Nephron progenitor cell (in vitro differentiated cells): ENCODE results near the gene SREK1.

Source experiments
- DNase-seq: peaks from one replicate; pipeline ENCODE4 v3.0.0; 2021
- H3K27ac Mint-ChIP-seq: 2 replicates; pipeline ENCODE4 v1.8.0; 2021; ENCODE audit warnings: mild to moderate bottlenecking, moderate library complexity, mixed read lengths
- H3K27me3 Mint-ChIP-seq: 2 replicates; pipeline ENCODE4 v1.8.0; 2021; ENCODE audit warnings: mild to moderate bottlenecking, low read depth, mixed read lengths; ENCODE audit not compliant: poor library complexity
- H3K36me3 Mint-ChIP-seq: 2 replicates; pipeline ENCODE4 v1.8.0; 2021; ENCODE audit warnings: low read depth, mixed read lengths
- H3K4me1 Mint-ChIP-seq: 2 replicates; pipeline ENCODE4 v1.8.0; 2021; ENCODE audit warnings: mixed read lengths
- H3K4me3 Mint-ChIP-seq: 2 replicates; pipeline ENCODE4 v1.8.0; 2021; ENCODE audit warnings: mild to moderate bottlenecking, moderate library complexity, mixed read lengths
- H3K9me3 Mint-ChIP-seq: 2 replicates; pipeline ENCODE4 v1.8.0; 2021; ENCODE audit warnings: mild to moderate bottlenecking, moderate library complexity, mixed read lengths
- TF ChIP-seq, protein P1 (sequence below): fragments of 200-600 bp; sonication (generic); IDR thresholded peaks from 2 replicates; pipeline ENCODE4 v1.5.0; 2021; ENCODE audit warnings: antibody characterized with exemption

The SREK1 gene

DNA sequence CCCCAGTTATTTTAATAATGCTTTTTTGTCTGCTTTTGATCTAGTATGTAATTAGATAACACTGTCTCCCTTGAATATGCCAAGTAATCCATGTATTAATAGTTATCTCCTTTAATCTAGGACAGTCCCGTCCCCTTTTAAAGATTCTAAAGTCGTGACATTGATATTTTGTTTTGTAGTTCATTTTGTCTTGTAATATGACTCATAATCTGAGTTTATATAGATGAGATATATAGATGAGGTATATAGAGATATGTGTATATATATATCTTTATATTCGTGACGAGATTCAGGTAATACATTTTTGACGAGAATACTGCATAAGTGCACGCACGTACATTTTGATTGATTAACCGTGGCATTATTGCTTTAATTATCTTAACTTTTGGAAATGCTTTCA is 1.6 kb downstream of the SREK1 start:
- peaks cover 43% of the 10 kb centered on the region for H3K36me3 Mint-ChIP-seq
- peak overlapping the region; percentile 95 for H3K4me3 Mint-ChIP-seq
- TF ChIP-seq, protein P1, sequence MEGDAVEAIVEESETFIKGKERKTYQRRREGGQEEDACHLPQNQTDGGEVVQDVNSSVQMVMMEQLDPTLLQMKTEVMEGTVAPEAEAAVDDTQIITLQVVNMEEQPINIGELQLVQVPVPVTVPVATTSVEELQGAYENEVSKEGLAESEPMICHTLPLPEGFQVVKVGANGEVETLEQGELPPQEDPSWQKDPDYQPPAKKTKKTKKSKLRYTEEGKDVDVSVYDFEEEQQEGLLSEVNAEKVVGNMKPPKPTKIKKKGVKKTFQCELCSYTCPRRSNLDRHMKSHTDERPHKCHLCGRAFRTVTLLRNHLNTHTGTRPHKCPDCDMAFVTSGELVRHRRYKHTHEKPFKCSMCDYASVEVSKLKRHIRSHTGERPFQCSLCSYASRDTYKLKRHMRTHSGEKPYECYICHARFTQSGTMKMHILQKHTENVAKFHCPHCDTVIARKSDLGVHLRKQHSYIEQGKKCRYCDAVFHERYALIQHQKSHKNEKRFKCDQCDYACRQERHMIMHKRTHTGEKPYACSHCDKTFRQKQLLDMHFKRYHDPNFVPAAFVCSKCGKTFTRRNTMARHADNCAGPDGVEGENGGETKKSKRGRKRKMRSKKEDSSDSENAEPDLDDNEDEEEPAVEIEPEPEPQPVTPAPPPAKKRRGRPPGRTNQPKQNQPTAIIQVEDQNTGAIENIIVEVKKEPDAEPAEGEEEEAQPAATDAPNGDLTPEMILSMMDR = no peak
- DNase-seq = no peak
- peaks cover 27% of the 10 kb centered on the region for H3K4me1 Mint-ChIP-seq
- H3K27ac Mint-ChIP-seq = peak overlapping the region; percentile 98
- H3K27me3 Mint-ChIP-seq = peaks cover 9% of the 10 kb centered on the region
- H3K9me3 Mint-ChIP-seq = peaks cover 20% of the 10 kb centered on the region

DNA sequence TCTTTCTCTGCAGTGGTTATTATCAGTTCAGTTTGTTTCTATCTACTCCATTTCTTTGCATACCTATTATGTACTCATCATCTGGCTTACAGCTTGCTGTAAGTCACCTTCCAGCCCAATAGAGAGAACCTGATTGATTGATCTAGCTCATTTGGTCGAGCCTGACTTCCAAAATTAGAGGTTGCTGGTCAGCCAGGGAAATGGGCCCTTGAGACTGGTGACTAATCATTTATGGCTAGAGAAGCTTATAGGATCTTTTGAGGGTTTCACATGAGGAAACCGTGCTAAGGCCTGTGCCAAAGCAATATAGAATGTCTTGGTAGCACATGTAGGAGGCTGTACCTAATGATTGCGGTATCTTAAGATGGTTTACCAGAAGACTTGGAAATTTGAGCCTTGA is 5.8 kb downstream of the SREK1 start:
- no peak overlapping the region for H3K4me3 Mint-ChIP-seq
- H3K9me3 Mint-ChIP-seq = peaks cover 27% of the 10 kb centered on the region
- H3K4me1 Mint-ChIP-seq = peaks cover 26% of the 10 kb centered on the region
- H3K36me3 Mint-ChIP-seq = peaks cover 66% of the 10 kb centered on the region
- no peaks in the 10 kb centered on the region for H3K27me3 Mint-ChIP-seq
- H3K27ac Mint-ChIP-seq = no peak overlapping the region
- no peak for DNase-seq
- TF ChIP-seq, protein P1 = no peak

DNA sequence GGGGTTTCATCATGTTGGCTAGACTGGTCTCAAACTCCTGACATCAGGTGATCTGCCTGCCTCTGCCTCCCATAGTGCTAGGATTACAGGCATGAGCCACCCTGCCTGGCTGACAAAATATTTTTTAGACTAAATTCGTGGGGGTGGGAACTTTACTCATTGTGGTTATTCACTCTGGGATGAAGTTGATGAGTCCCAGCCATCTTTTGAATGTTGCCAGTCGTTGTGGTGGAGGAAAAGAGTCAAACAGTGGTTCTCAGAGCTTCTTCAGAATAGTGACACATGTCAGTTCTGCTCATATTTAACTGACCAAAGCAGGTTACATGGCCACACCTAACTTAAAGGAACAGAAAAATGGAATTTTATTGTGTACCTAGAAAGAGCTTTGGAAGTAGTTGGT is 6.9 kb downstream of the SREK1 start:
- no peak overlapping the region for H3K27ac Mint-ChIP-seq
- peaks cover 20% of the 10 kb centered on the region for H3K4me1 Mint-ChIP-seq
- DNase-seq = no peak
- peaks cover 27% of the 10 kb centered on the region for H3K9me3 Mint-ChIP-seq
- H3K27me3 Mint-ChIP-seq = no peaks in the 10 kb centered on the region
- TF ChIP-seq, protein P1 = no peak
- peaks cover 75% of the 10 kb centered on the region for H3K36me3 Mint-ChIP-seq
- no peak overlapping the region for H3K4me3 Mint-ChIP-seq

DNA sequence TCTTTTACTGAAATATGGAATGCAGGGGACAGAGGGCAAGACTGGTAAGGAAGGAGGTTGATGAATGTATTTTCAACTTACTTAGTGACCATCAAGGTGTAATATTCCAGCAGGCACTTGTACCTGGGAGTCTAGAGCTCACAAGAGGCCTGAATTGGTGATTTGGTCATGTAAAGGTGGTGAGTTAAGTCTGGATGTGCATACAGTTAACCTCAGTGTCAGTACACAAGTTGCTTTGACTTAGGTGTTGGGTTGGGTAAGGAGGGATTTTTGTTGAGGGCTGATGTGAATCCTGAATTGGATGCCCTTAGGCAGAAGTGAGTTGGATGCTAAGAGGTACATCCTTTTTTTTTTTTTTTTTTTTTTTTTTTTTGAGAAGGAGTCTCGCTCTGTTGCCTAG is 7.4 kb downstream of the SREK1 start:
- peaks cover 16% of the 10 kb centered on the region for H3K4me1 Mint-ChIP-seq
- no peak for DNase-seq
- H3K27me3 Mint-ChIP-seq = no peaks in the 10 kb centered on the region
- H3K36me3 Mint-ChIP-seq = peaks cover 78% of the 10 kb centered on the region
- no peak overlapping the region for H3K4me3 Mint-ChIP-seq
- H3K27ac Mint-ChIP-seq = no peak overlapping the region
- H3K9me3 Mint-ChIP-seq = peaks cover 27% of the 10 kb centered on the region
- TF ChIP-seq, protein P1 = no peak

DNA sequence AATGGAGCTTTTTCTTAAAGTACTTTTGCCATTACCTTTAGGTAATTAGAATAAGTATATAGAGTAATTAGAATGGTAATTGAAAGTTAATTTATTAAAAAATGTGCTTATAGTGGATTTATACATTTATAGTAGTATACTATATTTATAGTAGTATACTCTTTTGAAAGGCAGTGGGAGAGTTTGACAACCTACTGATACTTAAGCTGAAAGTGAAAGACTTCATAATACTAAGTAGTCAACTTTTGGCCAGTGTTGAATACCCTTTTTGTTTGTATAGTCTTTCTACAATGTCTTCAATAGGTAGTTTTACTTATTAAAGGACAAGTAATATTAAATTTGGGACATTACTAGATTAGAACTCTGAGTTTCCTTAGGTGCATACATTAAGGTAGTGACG is 12.9 kb downstream of the SREK1 start:
- H3K9me3 Mint-ChIP-seq = no peaks in the 10 kb centered on the region
- TF ChIP-seq, protein P1 = no peak
- no peak for DNase-seq
- H3K27me3 Mint-ChIP-seq = no peaks in the 10 kb centered on the region
- H3K4me1 Mint-ChIP-seq = peaks cover 5% of the 10 kb centered on the region
- H3K27ac Mint-ChIP-seq = no peak overlapping the region
- peaks cover 61% of the 10 kb centered on the region for H3K36me3 Mint-ChIP-seq
- H3K4me3 Mint-ChIP-seq = no peak overlapping the region

DNA sequence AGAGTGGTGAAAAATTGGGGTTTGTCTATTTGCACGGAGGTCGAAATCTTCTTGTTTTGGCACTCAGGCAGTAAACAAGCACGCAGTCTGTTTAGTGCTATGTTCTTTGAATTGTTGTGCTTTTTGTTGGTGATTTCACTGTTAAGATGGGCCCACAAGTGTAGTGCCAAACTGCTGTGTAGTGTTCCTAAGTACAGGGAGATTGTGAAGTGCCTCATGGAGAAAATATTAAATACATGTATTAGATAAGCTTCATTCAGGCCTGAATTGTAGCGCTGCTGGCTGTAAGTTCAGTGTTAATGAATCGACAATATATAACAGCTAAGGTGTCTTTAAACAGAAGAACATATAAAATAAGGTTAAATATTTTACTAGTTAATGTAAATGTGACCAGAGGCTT is 17.3 kb downstream of the SREK1 start:
- Mint-ChIP-seq H3K27ac (no peak overlapping the region), H3K36me3 (peaks cover 61% of the 10 kb centered on the region), H3K9me3 (no peaks in the 10 kb centered on the region), H3K4me1 (no peaks in the 10 kb centered on the region), H3K27me3 (no peaks in the 10 kb centered on the region), H3K4me3 (no peak overlapping the region)
- no peak for DNase-seq
- TF ChIP-seq, protein P1 = no peak
